ENCODE data around the gene LNP1.
"Not testable (repeated sequence)": the region's sequence is repeated elsewhere in the genome, so short reads cannot be mapped to it uniquely, and the experiment has no call there.

The LNP1 gene

DNA sequence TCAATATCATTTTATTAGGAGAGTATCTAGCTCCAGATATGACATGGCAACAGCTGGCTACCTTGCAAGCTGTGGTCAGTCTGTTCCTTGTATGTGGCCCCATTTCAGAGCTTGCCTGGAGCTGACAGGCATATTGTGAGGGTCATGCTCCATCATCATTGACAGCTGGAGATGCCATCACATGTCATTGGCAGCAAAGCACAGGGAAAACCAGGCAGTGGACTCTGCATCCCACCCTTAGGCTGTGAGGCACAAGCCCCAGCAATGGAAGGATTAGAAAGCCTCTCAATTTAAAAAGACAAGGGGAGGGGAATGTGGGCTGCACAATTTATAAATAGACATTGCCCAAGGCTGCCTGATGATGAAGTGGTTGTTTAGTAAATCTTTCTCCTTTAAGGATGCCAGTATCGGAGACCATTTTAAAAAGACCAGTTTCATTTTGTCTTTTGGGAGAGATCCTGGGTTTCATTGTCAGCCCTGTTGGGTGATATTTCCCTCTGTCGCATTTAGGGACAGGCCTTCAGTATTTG lies 27.9 kb downstream of the LNP1 start:
- DNase-seq (ENCODE audit: low spot score), result no peak

DNA sequence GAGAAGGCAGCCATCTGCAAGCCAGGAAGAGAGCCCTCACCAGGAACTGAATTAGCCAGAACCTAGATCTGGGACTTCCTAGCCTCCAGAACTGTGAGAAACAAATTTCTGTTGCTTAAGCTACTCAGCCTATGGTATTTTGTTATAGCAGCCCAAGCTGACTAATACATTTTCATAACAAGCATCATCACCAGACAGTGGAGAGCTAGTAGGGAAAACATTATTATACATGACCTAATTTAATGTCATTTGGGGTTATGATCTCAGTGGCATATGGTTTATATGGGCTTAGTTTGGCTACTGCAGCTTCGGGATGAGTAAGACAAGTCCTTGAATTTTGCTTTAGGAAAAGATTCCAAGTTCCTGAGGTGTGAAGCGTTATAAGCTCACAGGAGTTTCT lies 35.6 kb downstream of the LNP1 start:
- DNase-seq (ENCODE audit: low spot score), result no peak

DNA sequence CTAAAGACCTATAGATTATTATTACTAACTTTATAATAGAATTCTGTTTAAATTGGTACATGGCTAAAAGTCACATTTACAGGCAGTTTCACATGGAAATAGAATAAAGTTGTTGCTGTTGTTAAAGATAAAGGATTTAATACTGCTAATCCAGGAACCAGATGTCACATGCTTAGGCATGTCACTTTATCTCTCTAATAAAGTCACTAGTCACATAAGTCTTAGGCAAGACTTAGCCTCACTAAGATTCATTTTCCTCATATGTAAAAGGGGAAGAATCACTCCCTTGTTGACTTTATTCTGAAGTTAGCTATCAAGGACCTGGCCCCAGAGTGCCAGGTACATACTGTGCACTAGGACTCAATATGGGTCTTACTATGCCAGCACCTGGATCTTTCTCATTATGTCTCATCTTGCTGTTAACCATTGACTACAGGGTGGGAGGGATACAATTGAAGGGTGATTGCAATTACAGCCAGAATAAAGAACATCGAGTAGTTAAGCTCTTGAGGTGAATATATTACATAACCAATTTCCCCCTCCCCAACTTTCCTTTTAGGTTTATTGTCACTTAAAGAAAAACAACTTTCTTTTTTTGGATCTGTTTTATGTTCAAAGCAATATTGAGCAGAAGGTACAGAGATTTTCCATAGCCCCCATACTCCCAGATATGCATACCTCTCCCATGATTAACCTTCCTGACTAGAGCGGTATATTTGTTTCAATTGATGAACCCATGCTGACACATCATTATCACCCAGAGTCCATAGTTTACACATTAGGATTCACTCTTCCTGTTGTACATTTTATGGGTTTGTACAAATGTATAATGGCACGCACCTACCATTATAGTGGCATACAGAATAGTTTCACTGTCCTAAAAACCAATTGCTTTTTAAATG lies 36.6 kb downstream of the LNP1 start:
- no peak for DNase-seq (ENCODE audit: low spot score)

DNA sequence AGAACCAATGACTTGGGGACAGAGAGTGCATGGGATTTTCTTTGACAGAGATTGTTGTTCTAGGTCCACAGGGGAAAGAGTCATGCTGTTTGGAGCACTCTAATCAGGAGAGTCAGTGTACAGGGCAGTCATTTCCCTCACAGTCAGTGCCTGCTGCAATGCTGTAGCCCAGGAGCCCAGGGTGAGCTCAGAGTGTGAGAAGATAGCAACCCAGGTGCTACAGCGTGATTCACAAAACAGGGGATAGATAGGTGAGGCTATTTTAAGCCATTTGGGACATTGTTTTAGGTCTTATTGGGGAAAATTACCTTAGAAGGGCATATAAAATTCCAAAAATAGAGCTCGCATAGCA lies 37.3 kb downstream of the LNP1 start:
- DNase-seq (ENCODE audit: low spot score), result no peak

DNA sequence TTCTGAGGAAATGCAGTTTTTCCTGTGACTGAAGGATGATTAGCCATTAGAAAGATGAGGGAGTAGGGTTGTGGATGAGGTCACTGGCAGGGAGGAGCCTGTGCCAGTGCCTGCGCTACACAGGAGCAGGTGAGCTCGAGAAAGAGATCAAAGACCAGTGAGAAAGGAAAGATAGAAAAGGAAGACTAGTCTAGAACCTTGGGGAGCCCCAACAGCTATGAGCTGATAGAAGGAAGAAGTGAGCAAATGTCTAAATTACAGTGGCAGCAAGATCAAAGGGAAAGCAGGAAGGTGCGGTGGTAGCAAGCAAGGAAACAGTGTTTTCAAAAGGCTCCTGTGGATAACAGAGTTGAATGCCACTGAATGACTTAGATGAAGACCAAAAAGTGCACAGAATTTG lies 39.6 kb downstream of the LNP1 start:
- no peak for DNase-seq (ENCODE audit: low spot score)

DNA sequence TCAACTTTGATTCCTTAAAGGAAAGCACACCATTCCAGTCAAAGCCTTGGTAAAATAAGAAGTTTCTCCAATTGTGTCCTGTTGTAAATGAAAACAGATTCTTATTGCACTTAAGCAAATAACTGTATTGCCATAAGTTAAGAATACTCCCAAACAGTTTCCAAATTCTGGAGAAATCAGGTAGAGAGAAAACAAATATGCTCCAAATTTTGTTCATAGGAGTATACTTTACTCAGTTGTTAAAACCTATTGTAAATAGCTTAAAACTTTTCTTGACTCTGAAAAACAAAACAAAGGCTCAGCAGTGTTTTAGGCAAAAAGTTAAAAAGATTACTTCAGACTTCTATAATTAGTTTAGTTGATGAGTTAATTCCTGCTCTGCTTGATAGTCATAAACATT lies 42.4 kb downstream of the LNP1 start:
- no peak for DNase-seq (ENCODE audit: low spot score)

DNA sequence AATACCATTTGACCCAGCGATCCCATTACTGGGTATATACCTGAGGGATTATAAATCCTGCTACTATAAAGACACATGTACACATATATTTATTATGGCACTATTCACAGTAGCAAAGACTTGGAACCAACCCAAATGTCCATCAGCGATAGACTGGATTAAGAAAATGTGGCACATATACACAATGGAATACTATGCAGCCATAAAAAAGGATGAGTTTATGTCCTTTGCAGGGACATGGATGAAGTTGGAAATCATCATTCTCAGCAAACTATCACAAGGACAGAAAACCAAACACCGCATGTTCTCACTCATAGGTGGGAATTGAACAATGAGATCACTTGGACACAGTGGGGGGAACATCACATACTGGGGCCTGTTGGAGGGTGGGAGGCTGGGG lies 45.7 kb downstream of the LNP1 start:
- DNase-seq (ENCODE audit: low spot score), result not testable (repeated sequence)

DNA sequence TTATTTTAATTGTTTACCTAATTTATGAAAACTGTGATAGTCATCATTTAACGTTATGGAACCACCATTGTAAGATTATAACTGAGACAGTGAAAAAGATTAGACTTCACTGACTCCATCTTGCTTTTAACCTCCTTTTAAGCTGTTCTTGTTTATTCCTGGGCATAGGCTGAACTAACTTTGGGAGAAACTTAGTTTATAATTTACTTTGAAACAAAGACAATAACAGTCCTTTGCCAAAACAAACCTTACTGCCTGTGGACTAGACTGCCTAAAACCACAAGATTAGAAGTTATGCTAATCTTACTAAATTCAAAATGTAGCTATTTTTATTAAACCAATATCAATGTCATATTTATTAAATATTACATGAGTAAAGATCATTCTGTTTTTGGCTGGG lies 46.7 kb downstream of the LNP1 start:
- no peak for DNase-seq (ENCODE audit: low spot score)

DNA sequence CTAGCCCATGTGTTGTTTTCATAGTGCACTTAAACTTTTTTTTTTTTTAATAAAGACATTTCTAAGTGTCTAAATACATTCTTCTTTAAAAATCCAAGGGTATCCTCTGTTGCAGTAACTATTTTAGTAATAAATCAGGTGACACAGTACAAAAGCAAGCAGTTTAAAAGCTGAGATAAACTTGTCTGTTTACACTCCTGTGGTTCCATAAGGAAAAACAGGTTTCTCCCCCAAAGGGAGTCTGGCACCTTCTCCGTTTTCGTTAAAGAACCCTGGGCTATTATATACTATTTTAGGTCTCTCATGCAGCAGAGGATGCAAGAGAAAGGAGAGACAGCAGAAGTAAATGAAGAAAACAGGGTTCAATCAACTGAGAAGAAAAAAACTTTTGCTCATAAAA lies 47.9 kb downstream of the LNP1 start:
- no peak for DNase-seq (ENCODE audit: low spot score)

DNA sequence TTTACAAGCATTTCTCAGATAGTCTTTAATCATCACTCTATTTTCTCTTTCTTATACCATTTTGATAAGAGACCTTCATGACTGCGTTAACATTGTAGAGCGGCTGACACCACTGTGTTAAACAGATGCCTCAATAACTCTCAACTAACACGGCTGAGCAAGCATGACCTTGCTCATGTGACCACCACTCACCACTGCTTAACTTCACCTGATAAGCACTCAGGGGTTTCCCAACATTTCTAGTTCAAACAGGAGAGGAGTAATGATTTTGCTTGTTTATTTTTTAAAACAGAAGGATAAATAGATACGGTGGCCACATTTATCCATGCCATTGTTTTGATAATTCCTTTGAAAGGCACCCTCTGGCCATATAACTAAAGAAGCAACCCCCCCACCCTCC lies 53.3 kb downstream of the LNP1 start:
- no peak for DNase-seq (ENCODE audit: low spot score)

DNA sequence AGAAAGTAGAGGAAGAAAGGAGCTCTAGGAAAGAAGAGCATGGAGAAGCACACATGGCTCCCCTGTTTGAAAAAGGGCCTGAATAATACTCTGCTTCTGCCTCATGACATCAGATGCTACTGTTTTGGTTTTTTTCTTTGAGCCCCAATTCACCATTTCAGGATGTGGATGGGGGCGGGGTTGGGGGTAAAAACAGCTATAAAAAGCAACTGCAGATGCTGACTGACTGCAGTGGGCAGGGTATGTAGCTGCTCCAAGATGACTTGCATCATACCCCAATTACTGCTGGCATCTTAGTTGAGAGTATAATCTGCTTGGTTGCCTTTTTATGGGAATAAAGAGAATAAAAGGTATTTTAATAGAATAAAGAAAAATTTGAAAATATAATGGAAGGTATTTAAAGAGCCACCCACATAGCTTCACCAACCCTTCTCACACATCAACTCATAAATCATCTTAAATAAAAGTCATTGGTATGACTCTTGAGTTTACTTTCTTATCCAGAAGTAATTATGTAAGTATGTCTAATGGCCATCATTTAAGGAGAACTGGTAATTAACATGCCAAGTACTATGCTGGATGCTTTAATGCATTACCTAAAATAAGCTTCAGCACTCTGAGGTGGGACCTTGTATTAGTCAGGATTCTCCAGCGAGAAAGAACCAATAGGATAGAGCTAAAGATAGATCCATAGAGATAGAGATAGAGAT lies 54.7 kb downstream of the LNP1 start:
- DNase-seq (ENCODE audit: low spot score), result no peak

DNA sequence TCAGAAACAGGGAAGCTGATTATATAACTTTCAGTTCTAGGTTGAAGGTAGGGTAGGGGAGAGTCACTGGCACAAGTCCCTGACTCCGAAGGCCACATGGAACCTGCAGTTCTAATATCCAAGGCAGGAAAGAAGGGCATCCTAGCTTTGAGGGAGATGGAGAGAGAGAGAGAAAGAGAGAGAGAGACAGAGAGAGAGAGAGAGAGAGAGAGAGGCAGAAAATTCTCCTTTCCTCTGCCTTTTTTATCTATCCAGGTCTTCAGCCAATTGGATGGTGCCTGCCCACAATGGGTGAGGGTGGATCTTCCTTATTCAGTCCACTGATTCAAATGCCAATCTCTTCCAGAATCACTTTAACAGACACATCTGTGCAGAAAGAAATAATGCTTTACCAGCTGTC lies 55.4 kb downstream of the LNP1 start:
- DNase-seq (ENCODE audit: low spot score), result no peak

DNA sequence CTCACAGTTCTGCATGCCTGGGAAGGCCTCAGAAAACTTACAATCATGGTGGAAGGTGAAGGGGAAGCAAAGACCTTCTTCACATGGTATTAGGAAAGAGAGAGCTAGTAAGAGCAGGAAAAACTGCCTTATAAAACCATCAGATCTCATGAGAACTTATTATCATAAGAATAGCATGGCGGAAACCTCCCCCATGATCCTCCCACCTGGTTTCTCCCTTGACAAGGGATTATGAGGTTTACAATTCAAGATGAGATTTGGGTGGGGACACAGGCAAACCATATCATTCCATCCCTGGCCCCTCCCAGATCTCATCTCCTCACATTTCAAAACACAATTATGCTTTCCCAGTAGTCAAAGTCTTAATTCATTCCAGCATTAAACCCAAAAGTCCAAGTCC lies 56.5 kb downstream of the LNP1 start:
- DNase-seq (ENCODE audit: low spot score), result no peak

DNA sequence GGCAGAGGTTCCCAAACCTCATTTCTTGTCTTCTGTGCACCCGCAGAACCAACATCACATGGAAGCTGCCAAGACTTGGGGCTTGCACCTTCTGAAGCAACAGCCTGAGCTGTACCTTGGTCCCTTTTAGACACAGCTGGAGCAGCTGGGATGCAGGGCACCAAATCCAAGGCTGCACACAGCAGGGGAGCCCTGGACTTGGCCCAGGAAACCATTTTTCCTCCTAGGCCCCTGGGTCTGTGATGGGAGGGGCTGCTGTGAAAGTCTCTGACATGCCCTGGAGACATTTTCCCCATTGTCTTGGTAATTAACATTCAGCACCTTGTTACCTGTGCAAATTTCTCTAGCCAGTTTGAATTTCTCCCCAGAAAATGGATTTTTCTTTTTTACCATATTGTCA lies 57.5 kb downstream of the LNP1 start:
- no peak for DNase-seq (ENCODE audit: low spot score)

DNA sequence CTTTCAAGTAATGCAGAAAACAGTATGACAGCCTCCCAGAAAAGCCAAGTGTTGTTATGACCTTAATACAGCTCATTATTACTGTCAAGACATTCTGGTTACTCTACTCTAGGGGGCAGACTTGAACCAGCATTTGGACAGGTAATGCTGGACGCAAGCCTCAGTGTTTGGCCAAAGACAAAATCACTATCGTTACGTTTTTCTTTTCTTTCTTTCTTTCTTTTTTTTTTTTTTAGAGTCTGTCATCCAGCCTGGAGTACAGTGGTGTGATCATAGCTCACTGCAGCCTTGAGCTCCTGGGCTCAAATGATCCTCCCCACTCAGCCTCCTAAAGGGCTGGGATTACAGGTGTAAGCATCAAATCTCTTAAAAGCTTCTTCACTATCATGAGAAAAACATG lies 61.7 kb downstream of the LNP1 start:
- DNase-seq (ENCODE audit: low spot score), result peak; percentile 64

DNA sequence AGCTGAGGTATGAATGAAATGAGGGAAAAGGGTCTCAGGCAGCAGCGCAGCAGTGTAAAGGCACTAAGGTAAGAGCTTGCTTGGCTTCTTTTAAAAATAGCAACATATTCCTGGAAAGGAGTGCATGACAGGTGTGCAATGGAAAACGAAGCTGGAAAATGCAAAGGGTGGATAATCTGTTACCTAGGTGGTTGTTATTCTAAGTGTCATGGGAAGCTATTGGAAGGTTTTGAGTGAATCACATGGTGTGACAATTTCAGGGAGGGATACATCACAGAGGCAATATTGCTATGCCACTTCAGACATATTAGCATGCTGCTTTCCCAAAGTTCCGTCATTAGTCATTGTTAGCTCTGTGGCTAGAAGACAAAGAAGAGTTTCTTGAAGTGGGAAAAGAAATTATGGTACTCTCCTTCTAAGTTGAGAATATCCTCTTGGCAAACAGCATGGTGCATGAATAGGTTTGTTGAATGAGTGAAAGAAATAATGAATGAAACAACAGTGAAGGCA lies 62.4 kb downstream of the LNP1 start:
- DNase-seq (ENCODE audit: low spot score), result no peak

DNA sequence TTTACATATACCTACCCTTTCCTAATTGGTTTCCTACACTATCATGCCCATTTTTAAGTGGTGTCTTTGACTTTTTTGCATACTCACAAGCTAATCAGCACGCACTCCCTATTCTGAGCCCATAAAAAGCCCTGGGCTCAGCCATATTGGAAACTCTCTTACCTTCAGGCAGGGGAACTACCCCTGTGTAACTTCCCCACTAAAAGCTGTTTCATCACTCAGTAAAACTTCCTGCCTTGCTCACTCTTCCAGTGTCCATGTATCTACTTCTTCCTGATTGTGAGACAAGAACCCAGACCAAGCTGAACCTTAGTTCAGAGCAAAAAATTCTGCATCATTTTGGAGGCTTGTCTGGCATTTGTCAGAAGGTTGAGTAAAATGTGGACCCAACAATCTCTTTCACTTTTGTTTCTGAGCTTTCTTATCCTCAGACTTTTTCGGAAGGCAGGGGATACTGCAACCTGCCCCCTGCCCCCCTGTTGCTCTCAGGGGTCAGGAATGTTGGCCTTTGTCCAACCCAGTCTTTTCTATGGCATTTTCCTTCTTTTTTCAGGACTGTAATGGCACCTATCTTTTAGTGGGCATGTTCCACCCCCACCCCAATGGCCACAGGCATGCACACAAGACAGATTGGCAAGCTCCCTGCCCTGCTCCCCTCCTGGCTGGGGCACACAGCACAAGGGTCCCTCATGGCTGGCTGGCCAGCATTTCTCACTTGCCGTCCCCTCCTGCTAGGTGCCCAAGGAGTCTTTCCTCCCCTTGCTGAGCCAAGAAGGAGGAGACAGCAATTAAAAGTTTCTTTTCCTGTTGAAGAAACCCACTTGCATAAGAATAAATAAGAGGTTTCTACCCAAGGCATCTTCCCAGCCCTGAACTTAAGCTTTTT lies 64.8 kb downstream of the LNP1 start:
- DNase-seq (ENCODE audit: low spot score), result no peak

DNA sequence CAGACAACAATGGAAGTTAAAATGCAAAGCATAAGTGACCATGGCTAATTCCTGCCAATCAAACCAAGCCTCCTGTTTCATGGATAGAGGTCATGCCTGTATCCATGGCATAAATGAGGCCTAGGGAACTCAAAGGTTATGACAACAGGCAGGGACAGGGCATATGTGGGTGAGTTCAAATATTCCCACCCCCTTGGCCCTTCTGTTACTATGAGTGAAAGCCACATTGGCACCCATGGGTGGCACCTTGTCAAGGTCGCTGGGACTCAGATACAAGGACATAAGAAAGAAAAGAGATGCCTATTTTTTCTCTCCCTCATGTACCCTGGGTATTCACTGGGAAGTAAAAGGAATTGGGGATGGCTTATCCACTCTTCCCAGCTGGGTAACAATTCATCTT lies 65.8 kb downstream of the LNP1 start:
- no peak for DNase-seq (ENCODE audit: low spot score)

DNA sequence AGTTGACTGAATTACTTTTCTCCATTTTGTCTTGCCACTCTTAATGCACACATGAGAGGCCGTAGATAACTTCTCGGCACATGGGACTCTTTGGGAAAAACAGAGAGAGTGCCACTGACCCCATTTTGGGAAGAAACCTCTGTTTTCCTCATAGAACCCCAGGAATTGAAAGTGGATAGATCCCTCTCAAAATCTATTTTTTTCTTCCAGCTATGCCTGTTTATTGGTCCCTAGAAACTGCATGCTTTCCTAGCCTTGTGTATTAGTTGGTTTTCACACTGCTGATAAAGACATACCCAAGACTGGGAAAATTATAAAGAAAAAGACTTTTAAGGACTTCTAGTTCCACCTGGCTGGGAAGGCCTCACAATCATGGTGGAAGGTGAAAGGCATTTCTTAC lies 67.3 kb downstream of the LNP1 start:
- DNase-seq (ENCODE audit: low spot score), result no peak

DNA sequence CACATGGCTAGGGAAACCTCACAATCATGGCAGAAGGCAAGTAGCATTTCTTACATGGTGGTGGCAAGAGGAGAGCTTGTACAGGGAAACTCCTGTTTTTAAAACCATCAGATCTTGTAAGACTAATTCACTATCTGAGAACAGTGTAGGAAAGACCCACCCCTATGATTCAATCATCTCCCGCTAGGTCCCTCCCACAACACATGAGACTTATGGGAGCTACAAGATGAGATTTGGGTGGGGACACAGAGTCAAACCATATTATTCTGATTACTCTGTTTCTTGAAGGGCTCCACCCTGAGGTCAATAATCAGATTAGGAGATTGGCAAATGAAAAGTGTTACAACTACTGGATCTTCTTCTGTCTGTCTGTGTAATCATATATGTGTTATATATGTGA lies 69.6 kb downstream of the LNP1 start:
- DNase-seq (ENCODE audit: low spot score), result no peak

DNA sequence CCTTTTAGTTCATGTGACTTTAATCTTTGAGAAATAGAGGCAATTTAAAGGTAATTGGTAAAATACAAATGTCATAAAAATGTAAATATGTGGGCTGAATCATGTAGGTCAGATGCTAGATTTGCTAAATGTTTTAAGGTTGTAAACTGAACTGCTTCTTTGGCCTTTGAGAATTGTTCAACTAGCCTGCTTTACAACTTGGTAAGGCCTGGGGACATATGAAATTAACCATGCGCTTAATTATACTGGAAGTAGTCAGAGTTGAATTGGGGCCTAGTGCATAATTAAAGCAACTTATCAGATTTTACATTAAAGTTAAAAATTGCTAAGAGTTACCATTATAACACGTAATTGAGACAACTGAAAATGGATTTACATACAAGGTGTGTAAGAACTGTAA lies 70.1 kb downstream of the LNP1 start:
- DNase-seq (ENCODE audit: low spot score), result no peak

DNA sequence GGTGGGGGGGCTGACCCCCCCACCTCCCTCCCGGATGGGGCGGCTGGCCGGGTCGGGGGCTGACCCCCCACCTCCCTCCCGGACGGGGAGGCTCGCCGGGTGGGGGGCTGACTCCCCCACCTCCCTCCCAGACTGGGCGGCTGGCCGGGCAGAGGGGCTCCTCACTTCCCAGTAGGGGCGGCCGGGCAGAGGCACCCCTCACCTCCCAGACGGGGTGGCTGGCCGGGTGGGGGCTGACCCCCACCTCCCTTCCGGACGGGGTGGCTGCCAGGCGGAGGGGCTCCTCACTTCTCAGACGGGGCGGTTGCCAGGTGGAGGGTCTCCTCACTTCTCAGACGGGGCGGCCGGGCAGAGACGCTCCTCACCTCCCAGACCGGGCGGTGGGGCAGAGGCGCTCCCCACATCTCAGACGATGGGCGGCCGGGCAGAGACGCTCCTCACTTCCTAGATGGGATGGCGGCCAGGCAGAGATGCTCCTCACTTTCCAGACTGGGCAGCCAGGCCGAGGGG lies 76.6 kb downstream of the LNP1 start:
- DNase-seq (ENCODE audit: low spot score), result not testable (repeated sequence)
